ENCODE results near the gene GALNT12. TPM values are rescaled to one million over a fixed set of nuclear protein-coding genes. Genes with fewer than 3 reads are reported as not detected.

Gene GALNT12
- total RNA-seq, 5 donors from 2014 or later (not counting 1 experiment from before 2014, with no cell fraction given): 9.5 to 11.7 (median 11.6) TPM

DNA sequence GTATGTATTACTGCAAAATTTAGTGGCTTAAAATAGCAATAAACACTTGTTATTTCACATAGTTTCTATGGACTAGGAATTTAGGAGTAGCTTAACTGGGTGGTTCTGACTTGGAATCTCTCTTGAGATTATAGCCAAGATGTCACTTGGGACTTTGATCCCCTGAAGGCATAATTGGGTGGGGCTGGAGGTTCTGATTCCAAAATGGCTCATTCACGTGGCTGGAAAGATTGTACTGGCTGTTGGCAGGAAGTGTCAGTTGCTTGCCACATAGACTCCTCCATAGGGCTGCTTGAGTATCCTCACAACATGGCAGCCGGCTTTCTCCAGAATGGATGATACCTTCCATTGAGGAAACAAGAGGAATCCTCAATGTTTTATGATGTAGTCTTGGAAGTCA is 11.3 kb downstream of the GALNT12 start:
- Histone ChIP-seq H3K27ac (ENCODE audit: low read length) (no peak overlapping the region), H3K4me3 (ENCODE audit: control insufficient read depth in 1 of 2, extremely low read depth in 1 of 2, low read length in 1 of 2) (no peak overlapping the region), H3K36me3 (ENCODE audit: control insufficient read depth in 2 of 2, extremely low read depth in 1 of 2, insufficient read depth in 1 of 2, low read length in 1 of 2) (no peaks in the 10 kb centered on the region), H3K9me3 (no peaks in the 10 kb centered on the region), H3K27me3 (replicated peaks in 1 of 2; ENCODE audit: control insufficient read depth in 2 of 2, extremely low read depth in 1 of 2, insufficient read depth in 2 of 2, low read length in 1 of 2) (no peaks in the 10 kb centered on the region), H3K4me1 (ENCODE audit: control insufficient read depth in 1 of 2, extremely low read depth in 1 of 2, insufficient read depth in 2 of 2, low read length in 2 of 2) (no peaks in the 10 kb centered on the region)
- H3K4me1 Mint-ChIP-seq: peaks cover 4 to 7% (median 6%) of the 10 kb centered on the region in 3 donors
- H3K27me3 Mint-ChIP-seq: no peaks in the 10 kb centered on the region
- CTCF ChIA-PET: no interaction called here
- no peaks in the 10 kb centered on the region for H3K9me3 Mint-ChIP-seq
- no peak for DNase-seq
- no peak overlapping the region for H3K4me3 Mint-ChIP-seq
- H3K27ac Mint-ChIP-seq: no peak overlapping the region
- POLR2A ChIA-PET: no interaction called here
- WGBS (ENCODE audit: insufficient coverage): 89% methylated on average over 1 of the region's 2 CpGs
- H3K36me3 Mint-ChIP-seq: peaks cover 24% of the 10 kb centered on the region
- ATAC-seq (replicated peaks in 1 of 4): no peak

DNA sequence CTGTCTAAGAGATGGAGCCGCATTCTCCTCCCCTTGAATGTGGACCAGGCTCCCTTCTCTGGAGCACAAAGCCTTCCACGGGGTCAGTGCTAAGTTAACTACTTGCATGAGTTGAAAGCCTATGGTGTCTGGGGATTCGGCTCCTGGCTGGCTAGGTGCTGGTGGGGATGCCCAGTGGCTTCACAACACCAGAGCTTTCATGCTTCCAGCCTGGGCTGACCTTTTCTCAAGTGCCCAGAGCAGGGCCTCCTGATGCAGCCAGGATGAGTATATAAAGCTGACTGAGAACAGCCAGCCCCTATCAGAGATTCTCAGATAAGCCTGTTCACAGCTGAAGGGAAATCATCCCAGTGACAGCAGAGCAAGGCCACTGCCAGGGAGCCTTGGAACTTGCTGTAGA is 11.8 kb downstream of the GALNT12 start:
- DNase-seq (no peak), ATAC-seq (replicated peaks in 1 of 4) (no peak)
- 100% methylated on average over 2 of the region's 3 CpGs for WGBS (ENCODE audit: insufficient coverage)
- Mint-ChIP-seq H3K4me1 (peaks cover 4 to 7% (median 6%) of the 10 kb centered on the region in 3 donors), H3K9me3 (no peaks in the 10 kb centered on the region), H3K36me3 (peaks cover 24% of the 10 kb centered on the region), H3K27me3 (no peaks in the 10 kb centered on the region), H3K27ac (no peak overlapping the region), H3K4me3 (no peak overlapping the region)
- H3K4me1 ChIP-seq (ENCODE audit: control insufficient read depth in 1 of 2, extremely low read depth in 1 of 2, insufficient read depth in 2 of 2, low read length in 2 of 2): no peaks in the 10 kb centered on the region
- H3K36me3 ChIP-seq (ENCODE audit: control insufficient read depth in 2 of 2, extremely low read depth in 1 of 2, insufficient read depth in 1 of 2, low read length in 1 of 2): no peaks in the 10 kb centered on the region
- no peaks in the 10 kb centered on the region for H3K9me3 ChIP-seq
- no peak overlapping the region for H3K27ac ChIP-seq (ENCODE audit: low read length)
- no peaks in the 10 kb centered on the region for H3K27me3 ChIP-seq (replicated peaks in 1 of 2; ENCODE audit: control insufficient read depth in 2 of 2, extremely low read depth in 1 of 2, insufficient read depth in 2 of 2, low read length in 1 of 2)
- no peak overlapping the region for H3K4me3 ChIP-seq (ENCODE audit: control insufficient read depth in 1 of 2, extremely low read depth in 1 of 2, low read length in 1 of 2)
- ChIA-PET CTCF (no interaction called here), POLR2A (no interaction called here)

DNA sequence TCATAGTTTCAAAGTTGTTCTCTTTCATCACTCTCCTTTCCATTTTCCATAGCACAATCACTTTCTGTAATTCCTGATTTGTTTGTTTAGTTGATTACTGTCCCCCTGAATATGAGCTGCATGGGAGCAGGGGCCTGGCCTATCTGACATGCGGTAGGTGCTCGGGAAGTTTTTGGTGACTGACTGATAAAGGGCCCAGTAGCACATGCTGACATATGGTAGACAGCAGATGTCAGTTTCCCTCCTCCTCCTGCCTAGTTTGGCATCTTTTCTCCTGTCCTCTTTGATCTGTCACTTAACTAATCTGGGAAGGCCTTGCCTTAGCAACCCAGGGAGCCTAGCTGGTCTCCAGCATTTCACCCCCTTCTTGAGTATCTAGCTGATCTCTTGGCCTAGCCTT is 14.4 kb downstream of the GALNT12 start:
- Histone ChIP-seq H3K27me3 (replicated peaks in 1 of 2; ENCODE audit: control insufficient read depth in 2 of 2, extremely low read depth in 1 of 2, insufficient read depth in 2 of 2, low read length in 1 of 2) (no peaks in the 10 kb centered on the region), H3K36me3 (ENCODE audit: control insufficient read depth in 2 of 2, extremely low read depth in 1 of 2, insufficient read depth in 1 of 2, low read length in 1 of 2) (no peaks in the 10 kb centered on the region), H3K4me3 (ENCODE audit: control insufficient read depth in 1 of 2, extremely low read depth in 1 of 2, low read length in 1 of 2) (no peak overlapping the region), H3K4me1 (ENCODE audit: control insufficient read depth in 1 of 2, extremely low read depth in 1 of 2, insufficient read depth in 2 of 2, low read length in 2 of 2) (no peaks in the 10 kb centered on the region), H3K9me3 (no peaks in the 10 kb centered on the region), H3K27ac (ENCODE audit: low read length) (no peak overlapping the region)
- ChIA-PET CTCF (interaction anchor here in 1 of 2 donors (0.5 kb wide), 1 partner anchor 26 kb away, joined by 4 read pairs; no protein-coding TSS in a partner anchor), POLR2A (no interaction called here)
- ATAC-seq (replicated peaks in 1 of 4) (no peak), DNase-seq (no peak)
- Mint-ChIP-seq H3K9me3 (no peaks in the 10 kb centered on the region), H3K27me3 (no peaks in the 10 kb centered on the region), H3K27ac (no peak overlapping the region), H3K4me3 (no peak overlapping the region), H3K36me3 (peaks cover 26% of the 10 kb centered on the region), H3K4me1 (peaks cover 4 to 7% (median 6%) of the 10 kb centered on the region in 3 donors)
- 100% methylated on average over 2 of the region's 2 CpGs for WGBS (ENCODE audit: insufficient coverage)

GRCh38 chr9:98822661-98823060 is 15.2 kb downstream of the GALNT12 start:
- Histone ChIP-seq H3K27ac (ENCODE audit: low read length) (no peak overlapping the region), H3K9me3 (no peaks in the 10 kb centered on the region), H3K27me3 (replicated peaks in 1 of 2; ENCODE audit: control insufficient read depth in 2 of 2, extremely low read depth in 1 of 2, insufficient read depth in 2 of 2, low read length in 1 of 2) (no peaks in the 10 kb centered on the region), H3K4me1 (ENCODE audit: control insufficient read depth in 1 of 2, extremely low read depth in 1 of 2, insufficient read depth in 2 of 2, low read length in 2 of 2) (no peaks in the 10 kb centered on the region), H3K36me3 (ENCODE audit: control insufficient read depth in 2 of 2, extremely low read depth in 1 of 2, insufficient read depth in 1 of 2, low read length in 1 of 2) (peaks cover 0 to under 1% of the 10 kb centered on the region in 2 donors), H3K4me3 (ENCODE audit: control insufficient read depth in 1 of 2, extremely low read depth in 1 of 2, low read length in 1 of 2) (no peak overlapping the region)
- ATAC-seq (replicated peaks in 1 of 4): no peak
- CTCF ChIA-PET: no interaction called here
- peaks cover 4 to 7% (median 6%) of the 10 kb centered on the region in 3 donors for H3K4me1 Mint-ChIP-seq
- no peaks in the 10 kb centered on the region for H3K9me3 Mint-ChIP-seq
- 79% methylated on average over 3 of the region's 6 CpGs for WGBS (ENCODE audit: insufficient coverage)
- no peak overlapping the region for H3K27ac Mint-ChIP-seq
- peaks cover 33% of the 10 kb centered on the region for H3K36me3 Mint-ChIP-seq
- no peaks in the 10 kb centered on the region for H3K27me3 Mint-ChIP-seq
- no peak for DNase-seq
- POLR2A ChIA-PET: no interaction called here
- no peak overlapping the region for H3K4me3 Mint-ChIP-seq

DNA sequence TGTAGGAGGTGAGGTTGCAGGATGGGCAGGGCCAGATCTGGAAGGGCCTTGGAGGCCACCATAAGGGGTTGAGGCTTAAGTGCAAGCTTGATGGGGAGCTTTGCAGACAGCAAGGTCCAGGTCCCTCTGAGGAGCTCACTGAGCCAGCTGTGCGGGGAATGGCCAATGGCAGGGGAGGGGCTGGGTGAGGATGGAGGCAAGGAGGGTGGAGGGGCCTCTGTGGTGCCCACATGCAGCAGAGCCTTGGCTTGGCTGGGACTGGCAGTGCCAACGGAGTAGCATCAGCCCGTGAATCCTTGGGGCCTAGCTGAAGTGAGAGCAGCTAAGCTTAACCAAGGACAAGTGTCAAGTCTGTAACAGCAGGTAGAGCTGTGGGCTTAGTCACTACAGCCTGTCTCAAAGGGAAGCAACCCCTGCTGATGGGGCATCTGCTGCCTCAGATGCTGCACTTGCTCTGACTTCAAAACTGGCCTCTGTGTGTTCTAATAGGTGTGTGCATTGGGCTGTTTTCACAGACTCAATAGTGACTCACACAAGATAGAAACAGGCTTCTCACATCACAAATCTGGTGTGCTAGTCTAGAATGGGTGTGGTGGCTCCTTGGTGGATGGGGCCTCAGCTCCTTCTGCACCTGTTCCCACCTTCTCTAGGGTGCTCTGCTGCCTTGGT is 16.3 kb downstream of the GALNT12 start:
- Mint-ChIP-seq H3K36me3 (peaks cover 31% of the 10 kb centered on the region), H3K4me1 (peaks cover 4 to 7% (median 6%) of the 10 kb centered on the region in 3 donors), H3K27ac (no peak overlapping the region), H3K4me3 (no peak overlapping the region), H3K9me3 (no peaks in the 10 kb centered on the region), H3K27me3 (no peaks in the 10 kb centered on the region)
- WGBS (ENCODE audit: insufficient coverage): 92% methylated on average over 3 of the region's 3 CpGs
- ChIA-PET CTCF (no interaction called here), POLR2A (no interaction called here)
- Histone ChIP-seq H3K4me3 (ENCODE audit: control insufficient read depth in 1 of 2, extremely low read depth in 1 of 2, low read length in 1 of 2) (no peak overlapping the region), H3K27me3 (replicated peaks in 1 of 2; ENCODE audit: control insufficient read depth in 2 of 2, extremely low read depth in 1 of 2, insufficient read depth in 2 of 2, low read length in 1 of 2) (no peaks in the 10 kb centered on the region), H3K27ac (ENCODE audit: low read length) (no peak overlapping the region), H3K4me1 (ENCODE audit: control insufficient read depth in 1 of 2, extremely low read depth in 1 of 2, insufficient read depth in 2 of 2, low read length in 2 of 2) (no peaks in the 10 kb centered on the region), H3K9me3 (no peaks in the 10 kb centered on the region), H3K36me3 (ENCODE audit: control insufficient read depth in 2 of 2, extremely low read depth in 1 of 2, insufficient read depth in 1 of 2, low read length in 1 of 2) (peaks cover 0 to 2% of the 10 kb centered on the region in 2 donors)
- no peak for ATAC-seq (replicated peaks in 1 of 4)
- no peak for DNase-seq

DNA sequence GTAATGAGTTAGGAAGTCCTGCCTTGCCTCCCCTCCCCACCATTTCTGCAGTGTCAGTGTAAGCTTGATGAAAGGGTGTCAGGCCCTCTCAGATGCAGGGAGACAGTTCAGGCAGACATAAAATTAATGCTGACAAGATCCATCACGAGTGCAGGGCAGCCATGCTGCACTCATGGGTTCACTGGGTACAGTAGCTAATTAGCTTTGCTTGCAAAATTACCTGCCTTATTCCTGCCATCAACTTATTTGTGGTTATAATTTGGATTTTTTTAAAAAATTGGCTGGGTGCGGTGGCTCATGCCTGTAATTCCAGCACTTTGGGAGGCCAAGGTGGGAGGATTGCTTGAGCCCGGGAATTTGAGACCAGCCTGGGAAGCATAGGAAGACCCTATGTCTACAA is 17.9 kb downstream of the GALNT12 start:
- ChIA-PET CTCF (interaction anchor here in 1 of 2 donors (1.1 kb wide), 1 partner anchor 22 kb away, joined by 3 read pairs; no protein-coding TSS in a partner anchor), POLR2A (interaction anchor here (0.6 to 0.7 kb wide), 2 partner anchors 191 to 1017 kb away, joined by 10 to 16 read pairs; no protein-coding TSS in a partner anchor)
- Histone ChIP-seq H3K27ac (ENCODE audit: low read length) (no peak overlapping the region), H3K4me3 (ENCODE audit: control insufficient read depth in 1 of 2, extremely low read depth in 1 of 2, low read length in 1 of 2) (no peak overlapping the region), H3K36me3 (ENCODE audit: control insufficient read depth in 2 of 2, extremely low read depth in 1 of 2, insufficient read depth in 1 of 2, low read length in 1 of 2) (peaks cover 0 to 2% of the 10 kb centered on the region in 2 donors), H3K9me3 (no peaks in the 10 kb centered on the region), H3K4me1 (ENCODE audit: control insufficient read depth in 1 of 2, extremely low read depth in 1 of 2, insufficient read depth in 2 of 2, low read length in 2 of 2) (no peaks in the 10 kb centered on the region), H3K27me3 (replicated peaks in 1 of 2; ENCODE audit: control insufficient read depth in 2 of 2, extremely low read depth in 1 of 2, insufficient read depth in 2 of 2, low read length in 1 of 2) (no peaks in the 10 kb centered on the region)
- H3K27ac Mint-ChIP-seq: no peak overlapping the region
- no peak for ATAC-seq (replicated peaks in 1 of 4)
- 100% methylated on average over 1 of the region's 3 CpGs for WGBS (ENCODE audit: insufficient coverage)
- H3K4me3 Mint-ChIP-seq: no peak overlapping the region
- peaks cover 29% of the 10 kb centered on the region for H3K36me3 Mint-ChIP-seq
- no peaks in the 10 kb centered on the region for H3K9me3 Mint-ChIP-seq
- no peaks in the 10 kb centered on the region for H3K4me1 Mint-ChIP-seq
- no peak for DNase-seq
- H3K27me3 Mint-ChIP-seq: no peaks in the 10 kb centered on the region
